LNCaP clone FGC (cell line): ENCODE data around the gene CAT.

ENCODE experiments used
- DNase-seq: peaks from one replicate; pipeline ENCODE4 v3.0.0-alpha.2; 2011; ENCODE audit warnings: low read depth
- H3K4me3 ChIP-seq: 2 replicates; pipeline ENCODE4 v1.5.1; 2011; ENCODE audit warnings: mild to moderate bottlenecking, low read depth, low read length, control low read depth
- CTCF ChIP-seq: IDR thresholded peaks from 2 replicates; pipeline ENCODE4 v1.5.1; 2012; ENCODE audit warnings: mild to moderate bottlenecking; ENCODE audit not compliant: control insufficient read depth, insufficient read depth; ENCODE audit errors: extremely low read depth

CAT gene

GRCh38 chr11:34514597-34514996 lies 75.9 kb downstream of the CAT start:
- DNase-seq = no peak
- no peak overlapping the region for H3K4me3 ChIP-seq
- TF ChIP-seq CTCF = no peak

- no peak for DNase-seq
- TF ChIP-seq CTCF = no peak
- no peak overlapping the region for H3K4me3 ChIP-seq
Measured at GRCh38 chr11:34516247-34517040, 77.7 kb downstream of the CAT start.

- no peak overlapping the region for H3K4me3 ChIP-seq
- TF ChIP-seq CTCF = no peak
- DNase-seq = no peak
Measured at GRCh38 chr11:34519595-34520235, 81.0 kb downstream of the CAT start.

GRCh38 chr11:34521265-34521664 lies 82.5 kb downstream of the CAT start:
- TF ChIP-seq CTCF = no peak
- no peak overlapping the region for H3K4me3 ChIP-seq
- no peak for DNase-seq
